Spleen (tissue), 7 donors: Measurements from ENCODE around the gene GAS2.

Experiments used
- POLR2A ChIP-seq, 3 donors: fragments of 450-650 bp; IDR thresholded peaks; one replicate each; pipeline ENCODE4 v1.5.1; 2017; ENCODE audit warnings: antibody characterized with exemption in 3 of 3, mild to moderate bottlenecking in 1 of 3
- POLR2AphosphoS5 ChIP-seq, 3 donors: sonication (generic); formaldehyde crosslinking; IDR thresholded peaks; one replicate each; pipeline ENCODE4 v1.5.1; 2017; ENCODE audit warnings: antibody characterized with exemption in 3 of 3
- TF ChIP-seq, protein P1 (sequence below), 11 experiments: fragments of 200-600 bp in 7 of 11; fragments of 450-650 bp in 4 of 11; sonication (generic) in 4 of 11; IDR thresholded peaks in 8 of 11; conservative IDR thresholded peaks in 3 of 11; 1 replicate in 7 of 11; 2 replicates in 4 of 11; pipeline versions ENCODE4 v1.4.0 to v1.8.0; 2016 to 2021; ENCODE audit warnings: antibody characterized with exemption in 11 of 11, inconsistent platforms in 4 of 11, mild to moderate bottlenecking in 1 of 11
- donor health status: DM: no; HTN: no; CAD: no; lungs with moderate emphysema.
- donor health status: DM: no; HTN: no; CAD: no.
- donor health status: DM: no; HTN: no; CAD: no.

DNA sequence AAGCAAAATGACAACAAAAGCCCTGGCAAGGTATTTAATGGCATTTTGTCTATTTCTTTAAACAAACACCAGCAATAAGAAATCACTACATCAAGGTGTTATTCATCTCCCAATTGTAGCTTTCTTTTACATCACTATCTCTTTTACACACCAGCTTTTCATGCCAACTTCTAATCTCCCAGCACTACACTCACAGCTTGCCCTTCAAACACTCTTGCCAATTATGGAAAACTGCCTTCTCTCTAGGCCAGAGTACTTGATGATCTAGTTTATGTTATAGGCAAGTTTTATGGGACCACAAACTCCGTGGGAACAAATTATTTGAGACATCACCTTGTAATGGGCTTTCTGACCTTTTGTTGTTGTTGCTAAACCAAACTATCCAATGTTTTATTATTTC, 101.9 kb downstream of the GAS2 start:
- TF ChIP-seq, protein P1, sequence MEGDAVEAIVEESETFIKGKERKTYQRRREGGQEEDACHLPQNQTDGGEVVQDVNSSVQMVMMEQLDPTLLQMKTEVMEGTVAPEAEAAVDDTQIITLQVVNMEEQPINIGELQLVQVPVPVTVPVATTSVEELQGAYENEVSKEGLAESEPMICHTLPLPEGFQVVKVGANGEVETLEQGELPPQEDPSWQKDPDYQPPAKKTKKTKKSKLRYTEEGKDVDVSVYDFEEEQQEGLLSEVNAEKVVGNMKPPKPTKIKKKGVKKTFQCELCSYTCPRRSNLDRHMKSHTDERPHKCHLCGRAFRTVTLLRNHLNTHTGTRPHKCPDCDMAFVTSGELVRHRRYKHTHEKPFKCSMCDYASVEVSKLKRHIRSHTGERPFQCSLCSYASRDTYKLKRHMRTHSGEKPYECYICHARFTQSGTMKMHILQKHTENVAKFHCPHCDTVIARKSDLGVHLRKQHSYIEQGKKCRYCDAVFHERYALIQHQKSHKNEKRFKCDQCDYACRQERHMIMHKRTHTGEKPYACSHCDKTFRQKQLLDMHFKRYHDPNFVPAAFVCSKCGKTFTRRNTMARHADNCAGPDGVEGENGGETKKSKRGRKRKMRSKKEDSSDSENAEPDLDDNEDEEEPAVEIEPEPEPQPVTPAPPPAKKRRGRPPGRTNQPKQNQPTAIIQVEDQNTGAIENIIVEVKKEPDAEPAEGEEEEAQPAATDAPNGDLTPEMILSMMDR (IDR thresholded peaks at IDR 0.05 in 8 of 11, conservative IDR thresholded peaks at IDR 0.05 in 3 of 11), result no peak
- TF ChIP-seq POLR2A (IDR thresholded peaks at IDR 0.05) (no peak), POLR2AphosphoS5 (IDR thresholded peaks at IDR 0.05) (no peak)
